Measurements from ENCODE around the gene L3MBTL2. TPM values are rescaled to one million over a fixed set of nuclear protein-coding genes. Genes with fewer than 3 reads are reported as not detected.

L3MBTL2 gene
- total and polyA plus RNA-seq, 2 of the 13 experiments (the other 11 are each of a cell fraction or from before 2014, with no cell fraction given) = 13.8 to 33.7 TPM

- TF ChIP-seq, protein P1, sequence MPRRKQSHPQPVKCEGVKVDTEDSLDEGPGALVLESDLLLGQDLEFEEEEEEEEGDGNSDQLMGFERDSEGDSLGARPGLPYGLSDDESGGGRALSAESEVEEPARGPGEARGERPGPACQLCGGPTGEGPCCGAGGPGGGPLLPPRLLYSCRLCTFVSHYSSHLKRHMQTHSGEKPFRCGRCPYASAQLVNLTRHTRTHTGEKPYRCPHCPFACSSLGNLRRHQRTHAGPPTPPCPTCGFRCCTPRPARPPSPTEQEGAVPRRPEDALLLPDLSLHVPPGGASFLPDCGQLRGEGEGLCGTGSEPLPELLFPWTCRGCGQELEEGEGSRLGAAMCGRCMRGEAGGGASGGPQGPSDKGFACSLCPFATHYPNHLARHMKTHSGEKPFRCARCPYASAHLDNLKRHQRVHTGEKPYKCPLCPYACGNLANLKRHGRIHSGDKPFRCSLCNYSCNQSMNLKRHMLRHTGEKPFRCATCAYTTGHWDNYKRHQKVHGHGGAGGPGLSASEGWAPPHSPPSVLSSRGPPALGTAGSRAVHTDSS (CRISPR knock-in tag; conservative IDR thresholded peaks at IDR 0.05) = no peak
- TF ChIP-seq ZNF562 (CRISPR knock-in tag; IDR thresholded peaks at IDR 0.05; ENCODE audit: borderline replicate concordance) (no peak), FOXK2 (IDR thresholded peaks at IDR 0.05) (no peak), ARID4A (CRISPR knock-in tag; IDR thresholded peaks at IDR 0.05; ENCODE audit: borderline replicate concordance) (peak; percentile 84), TFE3 (CRISPR knock-in tag; IDR thresholded peaks at IDR 0.05) (peak; percentile 49; the same call in 1 of the 2 replicates), ZNF703 (CRISPR knock-in tag; IDR thresholded peaks at IDR 0.05; ENCODE audit: borderline replicate concordance) (no peak), AGO2 (optimal IDR thresholded peaks at IDR 0.05; ENCODE audit: low read depth, low read length) (peak; percentile 30), IRF9 (CRISPR knock-in tag; IDR thresholded peaks at IDR 0.05; ENCODE audit: borderline replicate concordance) (no peak), HDAC1 (CRISPR knock-in tag; IDR thresholded peaks at IDR 0.05) (no peak), ZNF230 (CRISPR knock-in tag; IDR thresholded peaks at IDR 0.05) (0 out of 2 replicates have a peak, but pooled peaks have one; percentile 70)
- TF ChIP-seq, protein P2, sequence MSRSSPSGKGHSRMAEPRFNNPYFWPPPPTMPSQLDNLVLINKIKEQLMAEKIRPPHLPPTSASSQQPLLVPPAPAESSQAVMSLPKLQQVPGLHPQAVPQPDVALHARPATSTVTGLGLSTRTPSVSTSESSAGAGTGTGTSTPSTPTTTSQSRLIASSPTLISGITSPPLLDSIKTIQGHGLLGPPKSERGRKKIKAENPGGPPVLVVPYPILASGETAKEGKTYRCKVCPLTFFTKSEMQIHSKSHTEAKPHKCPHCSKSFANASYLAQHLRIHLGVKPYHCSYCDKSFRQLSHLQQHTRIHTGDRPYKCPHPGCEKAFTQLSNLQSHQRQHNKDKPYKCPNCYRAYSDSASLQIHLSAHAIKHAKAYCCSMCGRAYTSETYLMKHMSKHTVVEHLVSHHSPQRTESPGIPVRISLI (CRISPR knock-in tag; IDR thresholded peaks at IDR 0.05; ENCODE audit: borderline replicate concordance) = 0 out of 2 replicates have a peak, but pooled peaks have one; percentile 12
Observed at GRCh38 chr22:41197038-41197972, 7.8 kb upstream of the L3MBTL2 start (continued).
